Measurements from ENCODE around the gene CCDC171.

DNA sequence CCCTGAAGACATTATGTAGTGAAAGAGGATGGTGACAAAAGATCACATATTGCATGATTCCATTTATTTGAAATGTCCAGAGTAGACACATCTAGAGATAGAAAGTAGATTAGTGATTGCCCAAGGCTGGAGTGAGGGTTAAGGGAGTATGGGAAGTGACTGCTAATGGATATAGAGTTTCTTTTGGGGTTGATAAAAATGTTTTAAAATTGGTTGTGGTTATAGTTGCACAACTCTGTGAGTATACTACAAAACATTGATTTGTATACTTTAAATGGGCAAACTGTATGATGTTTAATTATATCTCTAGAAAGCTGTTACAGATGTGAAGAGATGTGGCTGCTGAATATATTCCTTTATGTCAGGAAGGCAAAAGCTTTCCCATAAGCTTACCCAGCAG is 202.8 kb downstream of the CCDC171 start:
- TF ChIP-seq POLR2AphosphoS5 (IDR thresholded peaks at IDR 0.05; ENCODE audit: borderline replicate concordance, low read depth, low read length) (no peak), EZH2 (IDR thresholded peaks at IDR 0.05) (no peak)

Measured in SK-N-MC (cell line).